ENCODE results near the gene RERE. TPM values are rescaled to one million over a fixed set of nuclear protein-coding genes. Genes with fewer than 3 reads are reported as not detected.

The RERE gene
- total RNA-seq, 2 experiments from 2014 or later, result 45.8 to 57.1 TPM

DNA sequence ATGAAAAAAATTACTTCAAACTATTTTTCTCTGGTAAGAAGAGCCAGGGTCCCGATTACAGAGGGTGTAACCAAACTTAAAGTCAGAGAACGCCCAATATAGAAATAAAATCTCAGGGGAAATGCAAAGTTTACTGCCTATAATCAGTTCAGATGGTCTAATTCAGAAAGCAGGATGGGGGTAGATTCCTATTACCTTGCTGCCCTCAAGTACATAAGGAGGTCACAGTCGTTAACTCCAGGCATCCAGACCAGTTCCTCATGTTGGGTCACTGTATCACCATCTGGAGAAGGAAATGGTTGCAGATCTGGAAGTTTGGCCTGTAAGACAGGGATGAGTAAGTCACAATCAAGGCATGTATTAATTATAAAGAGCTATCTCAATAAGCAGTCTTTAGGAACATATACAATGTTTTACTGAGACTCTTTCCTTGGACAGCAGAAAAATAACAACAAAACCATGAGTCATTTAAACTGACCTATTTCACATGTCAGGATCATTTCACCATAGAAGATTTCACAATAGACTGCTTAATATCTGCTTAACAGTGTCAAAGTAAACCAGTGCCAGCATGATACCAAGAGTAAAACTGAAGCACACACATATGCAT, 320.1 kb downstream of the RERE start:
- ATAC-seq, result no peak
- Mint-ChIP-seq H3K27me3 (no peaks in the 10 kb centered on the region), H3K27ac (peak overlapping the region; percentile 53), H3K36me3 (ENCODE audit: low read depth) (peaks cover 41% of the 10 kb centered on the region), H3K9me3 (peaks cover 6% of the 10 kb centered on the region), H3K4me3 (no peak overlapping the region), H3K4me1 (ENCODE audit: low read depth) (peaks cover 32% of the 10 kb centered on the region)
- DNase-seq, result no peak
- CTCF ChIA-PET, result interaction anchor here (0.6 to 1.6 kb wide), 4 partner anchors 8 to 229 kb away, joined by 3 to 6 read pairs (median 4); no protein-coding TSS in a partner anchor
- POLR2A ChIA-PET, result interaction anchor here (0.6 kb wide), 1 partner anchor 401 kb away, joined by 3 read pairs; no protein-coding TSS in a partner anchor
- intact Hi-C loops (cut with micrococcal nuclease), result no loop called here
- TF ChIP-seq, protein P1, sequence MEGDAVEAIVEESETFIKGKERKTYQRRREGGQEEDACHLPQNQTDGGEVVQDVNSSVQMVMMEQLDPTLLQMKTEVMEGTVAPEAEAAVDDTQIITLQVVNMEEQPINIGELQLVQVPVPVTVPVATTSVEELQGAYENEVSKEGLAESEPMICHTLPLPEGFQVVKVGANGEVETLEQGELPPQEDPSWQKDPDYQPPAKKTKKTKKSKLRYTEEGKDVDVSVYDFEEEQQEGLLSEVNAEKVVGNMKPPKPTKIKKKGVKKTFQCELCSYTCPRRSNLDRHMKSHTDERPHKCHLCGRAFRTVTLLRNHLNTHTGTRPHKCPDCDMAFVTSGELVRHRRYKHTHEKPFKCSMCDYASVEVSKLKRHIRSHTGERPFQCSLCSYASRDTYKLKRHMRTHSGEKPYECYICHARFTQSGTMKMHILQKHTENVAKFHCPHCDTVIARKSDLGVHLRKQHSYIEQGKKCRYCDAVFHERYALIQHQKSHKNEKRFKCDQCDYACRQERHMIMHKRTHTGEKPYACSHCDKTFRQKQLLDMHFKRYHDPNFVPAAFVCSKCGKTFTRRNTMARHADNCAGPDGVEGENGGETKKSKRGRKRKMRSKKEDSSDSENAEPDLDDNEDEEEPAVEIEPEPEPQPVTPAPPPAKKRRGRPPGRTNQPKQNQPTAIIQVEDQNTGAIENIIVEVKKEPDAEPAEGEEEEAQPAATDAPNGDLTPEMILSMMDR (IDR thresholded peaks at IDR 0.05), result no peak

GRCh38 chr1:8496473-8496872, 321.0 kb downstream of the RERE start:
- H3K36me3 Mint-ChIP-seq (ENCODE audit: low read depth), result peaks cover 44% of the 10 kb centered on the region
- H3K4me3 Mint-ChIP-seq, result no peak overlapping the region
- no peaks in the 10 kb centered on the region for H3K27me3 Mint-ChIP-seq
- H3K4me1 Mint-ChIP-seq (ENCODE audit: low read depth), result peaks cover 34% of the 10 kb centered on the region
- peak overlapping the region; percentile 86 for H3K27ac Mint-ChIP-seq
- ChIA-PET CTCF (interaction anchor here (1.3 to 1.6 kb wide), 2 partner anchors 146 to 230 kb away, joined by 3 to 6 read pairs; no protein-coding TSS in a partner anchor), POLR2A (interaction anchor here (0.6 kb wide), 1 partner anchor 400 kb away, joined by 3 read pairs; no protein-coding TSS in a partner anchor)
- TF ChIP-seq, protein P1 (IDR thresholded peaks at IDR 0.05), result no peak
- peak; percentile 42 for ATAC-seq
- DNase-seq, result no peak
- intact Hi-C loops (cut with micrococcal nuclease), result no loop called here
- H3K9me3 Mint-ChIP-seq, result peaks cover 6% of the 10 kb centered on the region

- ChIA-PET CTCF (interaction anchor here (1.3 kb wide), 1 partner anchor 146 kb away, joined by 3 read pairs; no protein-coding TSS in a partner anchor), POLR2A (interaction anchor here (0.6 kb wide), 1 partner anchor 29 kb away, joined by 3 read pairs; no protein-coding TSS in a partner anchor)
- Mint-ChIP-seq H3K27me3 (no peaks in the 10 kb centered on the region), H3K27ac (peak overlapping the region; percentile 86), H3K4me3 (no peak overlapping the region), H3K36me3 (ENCODE audit: low read depth) (peaks cover 44% of the 10 kb centered on the region), H3K9me3 (peaks cover 6% of the 10 kb centered on the region), H3K4me1 (ENCODE audit: low read depth) (peaks cover 34% of the 10 kb centered on the region)
- intact Hi-C loops (cut with micrococcal nuclease), result no loop called here
- ATAC-seq (peak; percentile 92), DNase-seq (peak; percentile 63)
- TF ChIP-seq, protein P1 (IDR thresholded peaks at IDR 0.05), result no peak
These were observed 321.5 kb downstream of the RERE start for GRCh38 chr1:8495928-8496401.

- CTCF ChIA-PET, result interaction anchor here (1.0 kb wide), 1 partner anchor 144 kb away, joined by 3 read pairs; no protein-coding TSS in a partner anchor
- Mint-ChIP-seq H3K4me3 (no peak overlapping the region), H3K27ac (no peak overlapping the region), H3K4me1 (ENCODE audit: low read depth) (peaks cover 34% of the 10 kb centered on the region), H3K36me3 (ENCODE audit: low read depth) (peaks cover 39% of the 10 kb centered on the region), H3K9me3 (peaks cover 6% of the 10 kb centered on the region), H3K27me3 (no peaks in the 10 kb centered on the region)
- DNase-seq (no peak), ATAC-seq (no peak)
- POLR2A ChIA-PET, result interaction anchor here (1.2 to 1.3 kb wide), 2 partner anchors 21 to 31 kb away, joined by 3 read pairs; no protein-coding TSS in a partner anchor
- intact Hi-C loops (cut with micrococcal nuclease), result no loop called here
- TF ChIP-seq, protein P1 (IDR thresholded peaks at IDR 0.05), result no peak
These were observed 322.8 kb downstream of the RERE start for GRCh38 chr1:8494681-8495080.
